DOHH2 (cell line): ENCODE results near the gene SCG5.

Experiments
- H3F3A ChIP-seq: fragments of 200-600 bp; sonication (generic), shearing (Covaris generic); 2 replicates; pipeline ENCODE4 v1.6.0; 2016; ENCODE audit warnings: antibody characterized with exemption, mild to moderate bottlenecking; ENCODE audit not compliant: control insufficient read depth, insufficient read depth
- H3K27ac ChIP-seq: fragments of 200-600 bp; sonication (generic); 2 replicates; pipeline ENCODE4 v1.5.1; 2014; ENCODE audit warnings: low read depth, mild to moderate bottlenecking, low read length, moderate library complexity
- H3K27me3 ChIP-seq: fragments of 200-600 bp; sonication (generic); 2 replicates; pipeline ENCODE4 v1.6.1; 2014; ENCODE audit warnings: mild to moderate bottlenecking, low read length, mixed read lengths; ENCODE audit not compliant: control insufficient read depth
- H3K36me3 ChIP-seq: fragments of 200-600 bp; sonication (generic); 2 replicates; pipeline ENCODE4 v1.6.1; 2014; ENCODE audit warnings: mild to moderate bottlenecking, low read length, moderate library complexity, mixed read lengths; ENCODE audit not compliant: control insufficient read depth
- H3K4me1 ChIP-seq: fragments of 200-600 bp; sonication (generic); 2 replicates; pipeline ENCODE4 v1.6.1; 2014; ENCODE audit warnings: mild to moderate bottlenecking, low read length, mixed read lengths; ENCODE audit not compliant: control insufficient read depth
- H3K4me2 ChIP-seq: fragments of 200-600 bp; sonication (generic); 2 replicates; pipeline ENCODE4 v1.6.0; 2014; ENCODE audit warnings: mild to moderate bottlenecking, low read length, moderate library complexity
- H3K4me3 ChIP-seq: fragments of 200-600 bp; sonication (generic); 2 replicates; pipeline ENCODE4 v1.5.1; 2014; ENCODE audit warnings: mild to moderate bottlenecking, low read length, mixed read lengths
- H3K79me2 ChIP-seq: fragments of 200-600 bp; sonication (generic); 2 replicates; pipeline ENCODE4 v1.6.1; 2014; ENCODE audit warnings: mild to moderate bottlenecking, low read length, mixed read lengths; ENCODE audit not compliant: control insufficient read depth
- H3K9me2 ChIP-seq: fragments of 200-600 bp; sonication (generic); replicated peaks from 2 replicates; pipeline ENCODE4 v1.6.1; 2014; ENCODE audit warnings: mild to moderate bottlenecking, low read length, mixed read lengths; ENCODE audit not compliant: control insufficient read depth
- H3K9me3 ChIP-seq: fragments of 200-600 bp; sonication (generic); 2 replicates; pipeline ENCODE4 v1.6.1; 2014; ENCODE audit warnings: antibody characterized with exemption, low read length, mixed read lengths; ENCODE audit not compliant: control insufficient read depth, insufficient read depth
- H4K20me1 ChIP-seq: fragments of 200-600 bp; sonication (generic); 2 replicates; pipeline ENCODE4 v1.6.0; 2014; ENCODE audit warnings: low read depth, mild to moderate bottlenecking, antibody characterized with exemption, low read length, moderate library complexity; ENCODE audit not compliant: control insufficient read depth, insufficient read depth
- EZH2phosphoT487 ChIP-seq: fragments of 200-600 bp; sonication (generic); IDR thresholded peaks from 2 replicates; pipeline ENCODE4 v1.6.1; 2017; ENCODE audit warnings: borderline replicate concordance, mild to moderate bottlenecking, antibody characterized with exemption, low read length, moderate library complexity, mixed read lengths
- TF ChIP-seq, protein P1 (sequence below): fragments of 200-600 bp; sonication (generic); IDR thresholded peaks from one replicate; pipeline ENCODE4 v1.5.1; 2014; ENCODE audit warnings: antibody characterized with exemption, mild to moderate bottlenecking, low read depth, low read length; ENCODE audit not compliant: poor library complexity, severe bottlenecking

SCG5 gene

DNA sequence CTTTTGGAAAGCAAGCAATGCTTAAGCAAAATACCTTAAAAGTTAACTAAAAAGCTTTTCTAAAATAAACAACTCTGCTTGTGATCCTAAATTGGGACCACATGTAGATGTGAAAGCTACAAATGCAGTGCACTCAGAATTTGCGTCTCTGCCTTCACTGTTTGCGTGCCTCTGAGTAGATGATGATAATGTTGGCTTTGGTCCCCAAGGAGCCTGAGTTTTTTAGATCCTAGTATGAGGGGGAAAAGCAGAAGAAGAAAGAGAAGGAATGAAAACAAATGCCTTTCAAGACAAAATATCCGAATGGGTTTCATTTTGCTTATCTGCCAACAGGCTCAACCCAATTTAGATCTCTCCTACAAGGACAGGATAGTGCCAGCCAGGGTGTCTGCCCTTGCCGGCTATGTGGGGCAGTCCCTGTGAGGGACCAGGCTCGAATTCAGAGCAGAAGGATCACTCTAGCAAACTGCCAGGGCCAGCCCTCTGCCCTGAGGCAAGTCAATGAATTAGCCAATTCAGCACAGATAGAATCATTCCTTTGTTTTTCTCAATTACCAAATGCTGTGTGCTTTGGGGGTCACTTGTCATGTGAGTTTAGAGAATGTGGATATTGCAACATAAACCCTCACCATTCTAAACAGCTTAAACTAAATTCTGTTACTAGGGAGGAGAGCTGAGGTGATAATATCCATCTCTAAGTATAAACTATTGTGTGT, 28.5 kb downstream of the SCG5 start:
- no peaks in the 10 kb centered on the region for H3K79me2 ChIP-seq
- no peaks in the 10 kb centered on the region for H3K9me3 ChIP-seq
- H3K36me3 ChIP-seq, result no peaks in the 10 kb centered on the region
- TF ChIP-seq EZH2phosphoT487, result no peak
- TF ChIP-seq, protein P1, sequence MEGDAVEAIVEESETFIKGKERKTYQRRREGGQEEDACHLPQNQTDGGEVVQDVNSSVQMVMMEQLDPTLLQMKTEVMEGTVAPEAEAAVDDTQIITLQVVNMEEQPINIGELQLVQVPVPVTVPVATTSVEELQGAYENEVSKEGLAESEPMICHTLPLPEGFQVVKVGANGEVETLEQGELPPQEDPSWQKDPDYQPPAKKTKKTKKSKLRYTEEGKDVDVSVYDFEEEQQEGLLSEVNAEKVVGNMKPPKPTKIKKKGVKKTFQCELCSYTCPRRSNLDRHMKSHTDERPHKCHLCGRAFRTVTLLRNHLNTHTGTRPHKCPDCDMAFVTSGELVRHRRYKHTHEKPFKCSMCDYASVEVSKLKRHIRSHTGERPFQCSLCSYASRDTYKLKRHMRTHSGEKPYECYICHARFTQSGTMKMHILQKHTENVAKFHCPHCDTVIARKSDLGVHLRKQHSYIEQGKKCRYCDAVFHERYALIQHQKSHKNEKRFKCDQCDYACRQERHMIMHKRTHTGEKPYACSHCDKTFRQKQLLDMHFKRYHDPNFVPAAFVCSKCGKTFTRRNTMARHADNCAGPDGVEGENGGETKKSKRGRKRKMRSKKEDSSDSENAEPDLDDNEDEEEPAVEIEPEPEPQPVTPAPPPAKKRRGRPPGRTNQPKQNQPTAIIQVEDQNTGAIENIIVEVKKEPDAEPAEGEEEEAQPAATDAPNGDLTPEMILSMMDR, result no peak
- no peaks in the 10 kb centered on the region for H3K4me1 ChIP-seq
- H4K20me1 ChIP-seq, result no peaks in the 10 kb centered on the region
- H3K4me2 ChIP-seq, result no peak overlapping the region
- H3K27me3 ChIP-seq, result no peaks in the 10 kb centered on the region
- H3K9me2 ChIP-seq, result no peaks in the 10 kb centered on the region
- H3K27ac ChIP-seq, result no peak overlapping the region
- no peak overlapping the region for H3K4me3 ChIP-seq
- no peaks in the 10 kb centered on the region for H3F3A ChIP-seq

DNA sequence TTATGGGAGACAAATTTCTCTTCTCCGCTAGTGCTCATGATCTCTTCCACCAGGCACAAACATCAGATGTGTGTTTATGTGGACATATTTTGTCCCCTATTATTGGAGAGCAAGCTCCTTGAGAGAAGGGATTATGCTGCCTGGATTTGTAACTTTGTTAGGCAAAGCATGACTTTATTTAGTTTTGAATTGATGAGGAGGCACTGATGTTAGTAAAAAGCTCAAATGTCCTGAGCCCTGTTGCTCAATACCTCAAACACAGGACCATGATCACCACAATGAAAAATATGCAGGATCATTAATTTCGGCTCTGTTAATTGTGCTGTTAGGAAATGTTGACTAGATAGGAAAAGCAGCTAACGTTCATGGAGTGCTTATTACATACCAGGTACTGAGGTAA, 29.1 kb downstream of the SCG5 start:
- Histone ChIP-seq H3K4me3 (no peak overlapping the region), H3K9me3 (no peaks in the 10 kb centered on the region), H3K9me2 (no peaks in the 10 kb centered on the region), H3K27ac (no peak overlapping the region), H3K79me2 (no peaks in the 10 kb centered on the region), H3F3A (no peaks in the 10 kb centered on the region), H3K36me3 (no peaks in the 10 kb centered on the region), H4K20me1 (no peaks in the 10 kb centered on the region), H3K4me2 (no peak overlapping the region), H3K4me1 (no peaks in the 10 kb centered on the region), H3K27me3 (no peaks in the 10 kb centered on the region)
- no peak for TF ChIP-seq EZH2phosphoT487
- TF ChIP-seq, protein P1, result no peak

DNA sequence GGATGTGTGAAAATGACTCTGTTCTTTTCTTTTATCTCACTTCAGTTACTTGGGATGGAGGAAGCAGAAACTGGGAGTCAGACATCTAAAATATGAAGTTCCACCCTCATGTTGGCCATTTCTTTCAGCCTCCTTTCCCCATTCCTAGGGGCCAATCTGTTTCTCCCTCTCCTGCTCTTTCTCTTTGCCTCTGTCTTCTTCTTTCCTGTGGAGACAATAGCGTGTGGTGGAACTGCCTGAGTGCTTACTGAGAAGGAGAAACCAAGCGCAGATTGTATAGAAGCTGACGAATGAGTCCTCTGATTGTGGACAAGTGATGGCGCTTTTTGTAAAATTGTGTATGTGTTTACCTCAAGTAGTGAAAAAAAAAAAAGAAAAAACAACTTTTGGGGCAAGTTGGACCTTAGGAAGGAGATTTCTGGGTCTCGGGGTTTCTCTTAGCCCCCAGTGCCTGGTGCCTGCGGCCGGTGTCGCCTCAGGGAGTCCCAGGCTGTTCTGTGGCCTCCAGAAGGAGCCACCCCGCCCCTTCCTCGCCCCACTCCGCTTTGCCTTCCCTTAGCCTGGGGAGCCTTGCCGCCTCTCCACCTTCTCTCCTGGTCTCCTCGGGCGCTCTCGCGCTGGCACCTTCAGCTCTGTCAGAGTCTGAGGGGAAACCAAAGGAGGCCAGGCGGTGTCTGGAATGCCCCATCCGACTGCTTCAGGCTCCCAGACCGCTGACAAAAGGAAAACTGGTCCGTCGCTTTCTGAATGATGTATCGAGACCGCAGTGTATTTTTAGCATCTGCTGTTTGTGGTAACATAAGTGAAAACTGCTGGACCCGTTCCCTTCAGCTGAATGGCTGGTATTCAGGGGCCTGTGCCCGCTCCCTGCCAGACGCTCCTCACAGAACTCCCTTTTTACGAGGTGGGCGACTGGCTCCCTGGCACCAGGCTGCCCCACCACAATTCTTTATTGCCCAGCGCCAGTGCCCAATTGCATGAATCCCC, 30.1 kb downstream of the SCG5 start:
- no peaks in the 10 kb centered on the region for H4K20me1 ChIP-seq
- no peaks in the 10 kb centered on the region for H3K36me3 ChIP-seq
- no peaks in the 10 kb centered on the region for H3K9me2 ChIP-seq
- no peaks in the 10 kb centered on the region for H3F3A ChIP-seq
- H3K4me2 ChIP-seq, result no peak overlapping the region
- H3K4me1 ChIP-seq, result no peaks in the 10 kb centered on the region
- H3K4me3 ChIP-seq, result no peak overlapping the region
- H3K27ac ChIP-seq, result no peak overlapping the region
- H3K79me2 ChIP-seq, result no peaks in the 10 kb centered on the region
- no peaks in the 10 kb centered on the region for H3K27me3 ChIP-seq
- H3K9me3 ChIP-seq, result no peaks in the 10 kb centered on the region
- TF ChIP-seq EZH2phosphoT487, result no peak
- TF ChIP-seq, protein P1, result no peak
